ENCODE measurements around the gene PLCD3. TPM values are rescaled to one million over a fixed set of nuclear protein-coding genes. Genes with fewer than 3 reads are reported as not detected.

Gene PLCD3
- total RNA-seq, 6 donors from 2014 or later = 24.2 to 65.6 (median 50.6) TPM

GRCh38 chr17:45155483-45155882 is 23.2 kb upstream of the PLCD3 start:
- WGBS, 2 donors = 72 to 92% methylated on average over 2 of the region's 2 CpGs
- Histone ChIP-seq H3K4me1 (peaks cover 54 to 74% (median 62%) of the 10 kb centered on the region in 4 donors), H3K36me3 (no peaks in the 10 kb centered on the region), H3K27me3 (no peaks in the 10 kb centered on the region), H3K27ac (peak overlapping the region; percentile 7 to 60 (median 52)), H3K9me3 (no peaks in the 10 kb centered on the region), H3K4me3 (no peak overlapping the region)
- no peak for DNase-seq
- no peak for ATAC-seq (ENCODE audit: low FRiP score in 2 of 2)
- no peak for TF ChIP-seq EP300 (IDR thresholded peaks at IDR 0.05)
- TF ChIP-seq POLR2A (IDR thresholded peaks at IDR 0.05) = no peak
- no peak for TF ChIP-seq CTCF (IDR thresholded peaks at IDR 0.05)
- no peak for TF ChIP-seq POLR2AphosphoS5 (IDR thresholded peaks at IDR 0.05)

- peak overlapping the region; percentile 7 to 60 (median 52) for H3K27ac ChIP-seq
- H3K4me1 ChIP-seq = peaks cover 53 to 72% (median 63%) of the 10 kb centered on the region in 4 donors
- TF ChIP-seq EP300 (IDR thresholded peaks at IDR 0.05) = no peak
- TF ChIP-seq CTCF (IDR thresholded peaks at IDR 0.05) = no peak
- TF ChIP-seq POLR2A (IDR thresholded peaks at IDR 0.05) = no peak
- no peak for TF ChIP-seq POLR2AphosphoS5 (IDR thresholded peaks at IDR 0.05)
- H3K27me3 ChIP-seq = no peaks in the 10 kb centered on the region
- 85 to 92% methylated on average over 4 of the region's 4 CpGs for WGBS, 2 donors
- no peak for DNase-seq
- no peak overlapping the region for H3K4me3 ChIP-seq
- no peaks in the 10 kb centered on the region for H3K9me3 ChIP-seq
- ATAC-seq (ENCODE audit: low FRiP score in 2 of 2) = no peak
- no peaks in the 10 kb centered on the region for H3K36me3 ChIP-seq
Observed at GRCh38 chr17:45155029-45155428, 22.7 kb upstream of the PLCD3 start.

- Histone ChIP-seq H3K4me3 (peak overlapping the region in 3 of 4 donors; percentile 59 to 79 (median 61)), H3K9me3 (no peaks in the 10 kb centered on the region), H3K4me1 (peaks cover 34 to 54% (median 41%) of the 10 kb centered on the region in 4 donors), H3K36me3 (no peaks in the 10 kb centered on the region), H3K27ac (peak overlapping the region; percentile 13 to 98 (median 44)), H3K27me3 (no peaks in the 10 kb centered on the region)
- TF ChIP-seq EP300 (IDR thresholded peaks at IDR 0.05) (no peak), CTCF (IDR thresholded peaks at IDR 0.05) (no peak), POLR2A (IDR thresholded peaks at IDR 0.05) (no peak), POLR2AphosphoS5 (IDR thresholded peaks at IDR 0.05) (no peak)
- ATAC-seq (ENCODE audit: low FRiP score in 2 of 2) (no peak), DNase-seq (no peak)
- WGBS, 2 donors = 29 to 33% methylated on average over 8 of the region's 8 CpGs
Observed at GRCh38 chr17:45150911-45151809, 18.8 kb upstream of the PLCD3 start.

GRCh38 chr17:45149669-45150664 is 17.7 kb upstream of the PLCD3 start:
- H3K27ac ChIP-seq = peak overlapping the region; percentile 94 to 99 (median 98)
- no peaks in the 10 kb centered on the region for H3K27me3 ChIP-seq
- H3K9me3 ChIP-seq = no peaks in the 10 kb centered on the region
- ATAC-seq (ENCODE audit: low FRiP score in 2 of 2) (peak; percentile 2 to 12), DNase-seq (peak; percentile 81 to 90)
- no peaks in the 10 kb centered on the region for H3K36me3 ChIP-seq
- peak overlapping the region; percentile 52 to 79 (median 60) for H3K4me3 ChIP-seq
- 1 to 3% methylated on average over 24 to 55 of the region's 56 CpGs for WGBS, 2 donors
- TF ChIP-seq POLR2AphosphoS5 (IDR thresholded peaks at IDR 0.05) (peak; percentile 20 to 27), CTCF (IDR thresholded peaks at IDR 0.05) (no peak)
- H3K4me1 ChIP-seq = peaks cover 34 to 51% (median 37%) of the 10 kb centered on the region in 4 donors

Measured in upper lobe of left lung (tissue), 6 donors.